Sciatic nerve (tissue), 2 donors: Measurements from ENCODE around the gene SSH2. TPM values are rescaled to one million over a fixed set of nuclear protein-coding genes. Genes with fewer than 3 reads are reported as not detected.
"Not testable (repeated sequence)": the region's sequence is repeated elsewhere in the genome, so short reads cannot be mapped to it uniquely, and the experiment has no call there.

Source experiments
- ATAC-seq: fragments of 200-7000 bp; cut with Tn5 transposase; one replicate; pipeline ENCODE4 v1.9.1; 2020; ENCODE audit warnings: mild to moderate bottlenecking, moderate library complexity
- DNase-seq: peaks from one replicate; pipeline ENCODE4 v3.0.0-alpha.2; 2020; ENCODE audit warnings: low spot score
- intact Hi-C: fragments of 100-400 bp; cut with DNase I; formaldehyde crosslinking; loops from one replicate; pipeline ENCODE4 v1.14.2; 2022
- total RNA-seq: library from RNA; stranded (reverse); fragmentation: NEBNext Ultra II Directional; extraction: Animal tissue kit (Norgen Biotek cat#: 25700); gene quantifications from one replicate; pipeline ENCODE4 v1.2.1, GENCODE V29; 2021
- donor health status: DM: no; HTN: no; CAD: no.
- donor health status: DM: no; HTN: no; CAD: no.

SSH2 gene, protein sequence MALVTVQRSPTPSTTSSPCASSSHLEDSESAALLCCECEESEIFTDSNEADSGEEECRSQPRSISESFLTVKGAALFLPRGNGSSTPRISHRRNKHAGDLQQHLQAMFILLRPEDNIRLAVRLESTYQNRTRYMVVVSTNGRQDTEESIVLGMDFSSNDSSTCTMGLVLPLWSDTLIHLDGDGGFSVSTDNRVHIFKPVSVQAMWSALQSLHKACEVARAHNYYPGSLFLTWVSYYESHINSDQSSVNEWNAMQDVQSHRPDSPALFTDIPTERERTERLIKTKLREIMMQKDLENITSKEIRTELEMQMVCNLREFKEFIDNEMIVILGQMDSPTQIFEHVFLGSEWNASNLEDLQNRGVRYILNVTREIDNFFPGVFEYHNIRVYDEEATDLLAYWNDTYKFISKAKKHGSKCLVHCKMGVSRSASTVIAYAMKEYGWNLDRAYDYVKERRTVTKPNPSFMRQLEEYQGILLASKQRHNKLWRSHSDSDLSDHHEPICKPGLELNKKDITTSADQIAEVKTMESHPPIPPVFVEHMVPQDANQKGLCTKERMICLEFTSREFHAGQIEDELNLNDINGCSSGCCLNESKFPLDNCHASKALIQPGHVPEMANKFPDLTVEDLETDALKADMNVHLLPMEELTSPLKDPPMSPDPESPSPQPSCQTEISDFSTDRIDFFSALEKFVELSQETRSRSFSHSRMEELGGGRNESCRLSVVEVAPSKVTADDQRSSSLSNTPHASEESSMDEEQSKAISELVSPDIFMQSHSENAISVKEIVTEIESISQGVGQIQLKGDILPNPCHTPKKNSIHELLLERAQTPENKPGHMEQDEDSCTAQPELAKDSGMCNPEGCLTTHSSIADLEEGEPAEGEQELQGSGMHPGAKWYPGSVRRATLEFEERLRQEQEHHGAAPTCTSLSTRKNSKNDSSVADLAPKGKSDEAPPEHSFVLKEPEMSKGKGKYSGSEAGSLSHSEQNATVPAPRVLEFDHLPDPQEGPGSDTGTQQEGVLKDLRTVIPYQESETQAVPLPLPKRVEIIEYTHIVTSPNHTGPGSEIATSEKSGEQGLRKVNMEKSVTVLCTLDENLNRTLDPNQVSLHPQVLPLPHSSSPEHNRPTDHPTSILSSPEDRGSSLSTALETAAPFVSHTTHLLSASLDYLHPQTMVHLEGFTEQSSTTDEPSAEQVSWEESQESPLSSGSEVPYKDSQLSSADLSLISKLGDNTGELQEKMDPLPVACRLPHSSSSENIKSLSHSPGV (N-terminal part only)
- total RNA-seq, result 45.1 TPM

DNA sequence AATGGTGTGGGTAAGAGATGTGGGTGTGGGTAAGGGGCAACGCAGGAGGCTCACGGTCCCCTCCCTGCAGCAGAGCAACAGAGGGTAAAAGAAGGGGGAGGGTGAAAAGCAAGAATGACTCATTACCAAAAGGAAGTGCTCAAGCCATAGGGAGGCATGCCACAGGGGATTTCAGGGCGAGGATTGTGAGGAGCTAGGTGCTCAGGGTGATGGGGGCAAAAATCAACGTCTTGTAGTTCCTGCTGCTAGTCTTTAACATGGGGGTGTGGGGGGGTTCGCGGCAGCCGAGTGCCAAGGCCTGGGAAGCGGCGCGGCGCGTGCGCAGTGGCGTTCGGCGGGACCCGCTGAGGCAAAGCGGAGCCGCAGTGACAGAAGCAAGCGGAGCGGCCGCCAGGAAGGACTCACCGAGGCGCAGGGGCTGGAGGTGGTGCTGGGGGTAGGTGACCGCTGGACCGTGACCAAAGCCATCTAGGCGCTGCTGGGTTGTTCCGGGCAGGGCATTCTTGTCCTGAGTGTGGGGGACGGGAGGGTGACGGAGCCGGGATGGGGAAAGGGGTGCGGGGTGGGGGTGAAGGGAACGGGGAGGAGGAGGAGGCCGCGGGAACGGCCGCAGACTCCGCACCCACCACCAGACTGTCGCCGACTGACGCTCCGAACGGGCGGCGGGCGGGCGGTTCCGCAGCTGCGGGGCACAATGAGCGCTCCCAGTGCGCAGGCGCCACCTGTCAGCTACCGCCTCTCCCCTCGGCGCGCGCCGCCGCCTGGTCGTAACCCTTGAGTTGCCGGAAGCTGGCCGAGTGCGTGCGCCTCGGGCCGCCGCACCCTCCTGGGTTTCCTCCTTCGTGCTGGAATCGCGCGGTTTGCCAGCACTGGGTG is at the start of gene SSH2:
Gene SSH2, minus strand, starts transcription at position 696 of the 876 bp plus-strand sequence. Its CDS starts 228 bp downstream, at position 468.
- ATAC-seq, result peak; percentile 93
- intact Hi-C loops, result loop anchor here (10.0 kb wide), 1 partner anchor 115 kb away; no protein-coding TSS in a partner anchor
- DNase-seq, result peak; percentile 87

- DNase-seq, result no peak
- ATAC-seq, result no peak
- intact Hi-C loops, result no loop called here
These were observed 47.8 kb upstream of the SSH2 start for GRCh38 chr17:29977836-29978235.

DNA sequence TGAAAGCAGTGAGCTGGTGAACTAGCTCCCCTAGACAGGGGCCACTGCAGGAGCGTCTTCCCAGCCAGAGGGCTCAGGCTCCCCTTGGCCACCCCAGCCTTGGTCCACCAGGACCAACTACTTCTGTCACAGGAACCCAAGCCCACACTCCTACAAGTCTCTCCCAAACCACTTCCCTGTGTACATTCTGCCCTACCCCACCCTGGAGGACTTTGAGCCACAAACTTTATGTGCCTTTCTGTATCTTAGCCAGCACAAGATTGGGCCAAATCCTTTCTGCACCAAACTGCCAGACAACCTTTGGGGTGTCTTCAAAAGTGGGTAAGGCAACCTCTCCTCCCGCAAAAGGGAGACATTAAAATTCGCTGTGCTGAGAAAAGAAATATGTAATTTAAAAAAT is 43.0 kb upstream of the SSH2 start:
- intact Hi-C loops, result no loop called here
- no peak for DNase-seq
- ATAC-seq, result no peak

- intact Hi-C loops, result no loop called here
- DNase-seq, result no peak
- ATAC-seq, result no peak
These were observed 42.2 kb upstream of the SSH2 start for GRCh38 chr17:29972277-29972676.

DNA sequence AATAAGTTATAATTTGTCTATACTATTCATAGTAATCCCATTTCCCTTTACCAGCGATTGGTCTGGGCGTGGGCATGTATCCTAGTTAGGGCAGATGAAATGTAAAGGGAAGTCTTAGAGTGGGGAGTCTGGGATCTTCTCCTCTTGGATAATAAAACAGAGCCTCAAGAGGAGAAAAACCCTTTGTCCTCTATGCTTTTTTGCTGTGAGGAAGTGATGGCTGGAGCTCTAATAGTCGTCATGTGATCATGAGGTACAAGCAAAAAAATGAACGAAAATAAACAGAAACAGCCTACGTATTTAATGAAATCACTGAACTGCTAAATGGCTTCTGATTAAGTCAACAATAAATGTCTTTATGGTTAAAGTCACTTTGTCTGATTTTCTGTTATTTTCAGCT is 38.2 kb upstream of the SSH2 start:
- ATAC-seq, result no peak
- intact Hi-C loops, result no loop called here
- no peak for DNase-seq

GRCh38 chr17:29962656-29963055 is 32.6 kb upstream of the SSH2 start:
- intact Hi-C loops, result no loop called here
- no peak for DNase-seq
- ATAC-seq, result no peak

DNA sequence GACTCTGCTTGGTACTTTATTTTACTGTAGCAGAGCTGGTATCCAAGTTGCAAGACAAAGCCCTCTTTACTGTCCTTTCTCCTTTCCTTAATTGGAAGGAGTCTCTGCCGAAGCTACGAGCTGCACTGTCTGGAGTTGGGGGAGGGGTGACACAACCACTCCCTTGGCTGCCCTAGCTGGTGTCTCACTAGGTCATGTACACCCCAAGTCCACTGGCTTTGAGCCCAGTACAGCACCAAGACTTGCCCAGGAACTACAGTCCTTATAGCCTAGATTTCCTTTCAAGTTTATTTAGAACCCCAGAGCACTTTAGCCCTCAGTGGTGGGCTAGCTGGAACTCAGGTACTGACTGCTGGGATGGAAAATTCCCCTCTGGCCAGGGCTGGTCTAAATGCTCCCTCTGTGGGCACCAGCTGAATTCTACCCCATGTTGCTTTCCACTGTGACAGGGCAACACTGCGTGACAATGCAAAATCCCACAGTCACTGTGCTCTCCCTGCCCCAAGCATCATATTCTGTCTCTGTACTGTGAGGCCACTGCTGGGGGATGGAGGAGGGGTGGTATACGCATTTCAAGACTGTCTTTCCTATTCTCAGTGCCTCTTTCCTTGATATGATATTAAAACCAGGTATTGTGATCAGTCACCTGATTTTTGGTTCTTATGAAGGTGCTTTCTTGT is 29.8 kb upstream of the SSH2 start:
- DNase-seq, result no peak
- intact Hi-C loops, result no loop called here
- ATAC-seq, result no peak

GRCh38 chr17:29958947-29959657 is 29.1 kb upstream of the SSH2 start:
- intact Hi-C loops, result no loop called here
- ATAC-seq, result no peak
- DNase-seq, result no peak

DNA sequence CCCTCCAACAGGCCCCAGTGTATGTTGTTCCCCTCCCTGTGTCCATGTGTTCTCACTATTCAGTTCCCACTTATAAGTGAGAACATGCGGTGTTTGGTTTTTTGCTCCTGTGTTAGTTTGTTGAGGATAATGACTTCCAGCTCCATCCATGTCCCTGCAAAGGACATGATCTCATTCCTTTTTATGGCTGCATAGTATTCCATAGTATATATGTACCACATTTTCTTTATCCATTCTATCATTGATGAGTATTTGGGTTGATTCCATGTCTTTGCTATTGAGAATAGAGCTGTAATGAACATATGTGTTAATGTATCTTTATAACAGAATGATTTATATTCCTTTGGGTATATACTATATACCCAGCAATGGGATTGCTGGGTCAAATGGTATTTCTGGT is 27.5 kb upstream of the SSH2 start:
- ATAC-seq, DNase-seq, intact Hi-C loops: not testable (repeated sequence)

DNA sequence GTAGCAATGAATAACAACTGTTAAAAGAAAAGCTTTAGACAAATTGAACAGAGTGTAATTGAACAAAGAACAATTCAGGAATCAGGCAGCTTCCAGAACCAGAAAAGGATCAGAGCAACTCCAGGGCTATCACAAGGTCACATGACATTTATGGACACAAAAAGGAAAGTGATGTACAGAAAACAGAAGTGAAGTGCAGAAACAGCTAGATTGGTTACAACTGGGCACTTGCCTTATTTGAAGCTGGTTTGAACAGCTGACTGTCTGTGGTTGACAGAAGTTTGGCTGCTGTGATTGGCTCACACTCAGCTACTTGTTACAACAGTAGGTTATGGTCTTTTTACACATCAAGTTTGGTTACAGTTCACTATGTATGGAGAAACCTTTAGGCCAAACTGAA is 26.2 kb upstream of the SSH2 start:
- DNase-seq (no peak), ATAC-seq (no peak)
- intact Hi-C loops, result no loop called here

DNA sequence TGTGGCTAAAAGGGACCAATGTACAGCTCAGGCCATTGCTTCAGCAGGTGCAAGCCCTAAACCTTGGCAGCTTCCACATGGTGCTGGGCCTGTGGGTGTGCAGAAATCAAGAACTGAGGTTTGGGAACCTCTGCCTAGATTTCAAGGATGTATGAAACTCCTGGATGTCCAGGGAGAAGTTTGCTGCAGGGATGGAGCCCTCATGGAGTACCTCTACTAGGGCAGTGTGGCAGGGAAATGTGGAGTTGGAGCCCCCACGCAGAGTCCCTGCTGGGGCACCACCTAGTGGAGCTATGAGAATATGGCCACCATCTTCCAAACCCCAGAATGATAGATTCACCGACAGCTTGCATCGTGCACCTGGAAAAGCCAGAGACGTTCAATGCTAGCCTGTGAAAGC is 24.4 kb upstream of the SSH2 start:
- intact Hi-C loops, result no loop called here
- ATAC-seq (no peak), DNase-seq (no peak)

DNA sequence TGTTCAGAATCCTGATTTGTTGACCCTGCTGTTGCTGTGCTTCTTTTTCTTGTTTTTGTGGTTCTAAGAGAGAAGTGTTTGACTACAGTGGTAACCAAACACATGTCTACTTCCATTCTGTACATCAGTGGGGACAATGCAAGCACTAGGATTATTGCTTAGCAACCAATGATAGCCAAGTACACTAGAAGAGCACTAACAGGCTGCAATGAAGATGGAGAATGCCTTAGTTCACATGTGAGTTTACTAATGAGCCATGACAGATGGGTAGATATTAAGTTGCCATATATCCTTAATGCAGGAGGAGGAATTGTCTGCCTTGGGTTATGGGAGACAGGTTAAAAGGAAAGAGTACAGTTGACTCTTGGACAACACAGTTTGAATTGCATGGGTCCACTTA is 19.7 kb upstream of the SSH2 start:
- intact Hi-C loops, result loop anchor here (2.0 kb wide), 1 partner anchor 29 kb away; no protein-coding TSS in a partner anchor
- ATAC-seq (no peak), DNase-seq (no peak)

DNA sequence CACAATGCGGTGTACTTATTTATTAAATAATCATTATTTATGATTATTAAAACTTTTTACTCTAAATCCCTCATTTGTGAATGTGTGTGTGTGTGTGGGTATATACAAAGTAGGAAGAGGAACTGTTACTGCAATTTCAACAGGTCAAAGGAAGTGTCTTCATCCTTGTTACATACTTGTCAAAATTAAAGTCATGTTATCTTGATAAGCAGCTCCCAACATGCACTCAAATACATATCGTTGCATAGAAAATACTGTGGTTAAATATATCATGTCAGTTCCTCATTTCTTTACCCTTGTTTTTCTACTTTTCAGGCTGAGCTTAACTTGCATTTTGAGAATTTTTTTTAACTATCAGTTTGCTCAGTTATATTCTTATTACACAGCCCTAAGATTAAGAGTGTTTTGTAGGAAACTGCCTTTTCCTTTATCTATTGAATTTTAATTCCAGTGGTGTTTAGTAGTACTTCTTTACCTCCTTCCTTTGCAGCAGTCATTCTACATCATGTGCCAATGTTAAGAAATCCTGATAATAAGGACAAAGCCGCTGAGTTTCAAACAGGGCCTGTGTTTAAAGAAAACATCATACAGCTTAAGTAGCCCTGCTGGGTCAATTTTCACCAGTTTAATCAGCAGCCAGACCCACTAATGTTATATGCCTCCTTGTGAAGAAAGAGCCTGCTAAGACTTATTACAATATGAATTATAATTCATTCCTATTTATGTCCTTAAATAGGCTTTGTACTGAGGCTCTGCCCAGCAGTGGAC is 18.6 kb upstream of the SSH2 start:
- ATAC-seq (no peak), DNase-seq (no peak)
- intact Hi-C loops, result loop anchor here (2.0 kb wide), 1 partner anchor 28 kb away; no protein-coding TSS in a partner anchor

DNA sequence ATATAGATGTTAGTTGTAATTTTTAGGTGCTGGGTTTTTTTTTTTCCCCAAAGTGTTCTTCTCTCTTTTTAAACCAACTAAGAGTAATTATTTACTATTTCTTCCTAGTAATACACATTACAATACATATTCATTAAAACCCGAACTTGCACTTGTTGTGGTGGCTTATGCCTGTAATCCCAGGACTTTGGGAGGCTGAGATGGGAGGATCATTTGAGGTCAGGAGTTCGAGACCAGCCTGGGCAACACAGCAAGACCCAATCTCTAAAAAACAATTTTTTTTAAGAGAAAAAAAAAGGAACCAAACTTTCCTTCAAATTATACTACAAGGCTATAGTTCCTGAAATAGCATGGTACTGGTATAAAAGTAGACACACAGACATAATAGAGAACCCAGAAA is 15.3 kb upstream of the SSH2 start:
- DNase-seq, result no peak
- intact Hi-C loops, result no loop called here
- no peak for ATAC-seq

DNA sequence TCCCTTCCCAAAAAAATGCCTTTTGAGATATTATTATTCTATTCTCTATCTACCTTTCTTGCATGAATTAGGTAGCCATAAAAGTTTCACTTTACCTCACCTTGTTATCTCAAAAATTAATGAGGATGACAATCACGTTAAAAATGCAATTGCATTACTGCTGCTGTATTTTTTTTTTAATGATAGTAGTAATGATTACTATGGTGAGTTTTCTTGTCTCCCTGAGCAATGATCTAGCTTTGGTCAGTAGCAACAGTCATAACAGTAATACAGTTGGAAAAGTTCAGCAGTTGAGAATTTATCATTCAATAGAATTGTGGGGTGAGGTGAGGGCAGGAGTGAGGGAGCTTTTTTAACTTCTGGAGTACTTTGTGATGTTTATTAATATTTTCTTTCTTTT is 11.3 kb upstream of the SSH2 start, which contains the start of gene EFCAB5:
Gene EFCAB5, plus strand, starts transcription at position 301 of the 400 bp plus-strand sequence. CDS start 163 bp downstream, outside the sequence.
- ATAC-seq, result no peak
- intact Hi-C loops, result no loop called here
- DNase-seq, result no peak

- DNase-seq (no peak), ATAC-seq (no peak)
- intact Hi-C loops, result loop anchor here (10.0 kb wide), 1 partner anchor 122 kb away; no protein-coding TSS in a partner anchor
These were observed 6.7 kb upstream of the SSH2 start for GRCh38 chr17:29936724-29937123.
